Measurements from ENCODE around the gene BSDC1.

- TF ChIP-seq EZH2 (IDR thresholded peaks at IDR 0.05; ENCODE audit: insufficient read depth, low read length) (no peak), CTCF (IDR thresholded peaks at IDR 0.05; ENCODE audit: insufficient read depth, low read depth, low read length) (no peak)
Observed at GRCh38 chr1:32393832-32394140, 455 bp downstream of the BSDC1 start.
